LHCN-M2 (cell line): ENCODE measurements around the gene SORCS2. TPM values are rescaled to one million over a fixed set of nuclear protein-coding genes. Genes with fewer than 3 reads are reported as not detected.

Experiments used
- DNase-seq: peaks from one replicate; pipeline ENCODE4 v3.0.0-alpha.2; 2012; ENCODE audit warnings: low read depth
- total RNA-seq: library from RNA; depleted of rRNA; stranded (reverse); fragments of >200 nt; gene quantifications from 2 replicates; pipeline ENCODE4 v1.2.3, GENCODE V29; 2014

The SORCS2 gene
- total RNA-seq, 1 experiment from 2014 or later: 0.52 TPM

- DNase-seq: no peak
These were observed 307.3 kb downstream of the SORCS2 start for GRCh38 chr4:7499661-7500060.

GRCh38 chr4:7500404-7500803 lies 308.1 kb downstream of the SORCS2 start:
- DNase-seq: no peak

GRCh38 chr4:7501314-7501713 lies 309.0 kb downstream of the SORCS2 start:
- DNase-seq: no peak

- DNase-seq: no peak
These were observed 309.5 kb downstream of the SORCS2 start for GRCh38 chr4:7501873-7502272.

- no peak for DNase-seq
These were observed 311.4 kb downstream of the SORCS2 start for GRCh38 chr4:7503559-7504249.

GRCh38 chr4:7505116-7505900 lies 313.0 kb downstream of the SORCS2 start:
- DNase-seq: no peak

GRCh38 chr4:7506119-7506518 lies 313.8 kb downstream of the SORCS2 start:
- peak; percentile 6 for DNase-seq

- no peak for DNase-seq
These were observed 314.2 kb downstream of the SORCS2 start for GRCh38 chr4:7506572-7506971.

- DNase-seq: peak; percentile 19
These were observed 315.0 kb downstream of the SORCS2 start for GRCh38 chr4:7507381-7507780.

GRCh38 chr4:7510066-7510465 lies 317.7 kb downstream of the SORCS2 start:
- no peak for DNase-seq

GRCh38 chr4:7510538-7510937 lies 318.2 kb downstream of the SORCS2 start:
- no peak for DNase-seq

- DNase-seq: no peak
These were observed 319.2 kb downstream of the SORCS2 start for GRCh38 chr4:7511525-7511924.

GRCh38 chr4:7512428-7512827 lies 320.1 kb downstream of the SORCS2 start:
- no peak for DNase-seq

GRCh38 chr4:7512946-7513345 lies 320.6 kb downstream of the SORCS2 start:
- no peak for DNase-seq

- peak; percentile 41 for DNase-seq
These were observed 321.3 kb downstream of the SORCS2 start for GRCh38 chr4:7513671-7514070.

- DNase-seq: no peak
These were observed 321.9 kb downstream of the SORCS2 start for GRCh38 chr4:7514281-7514680.

GRCh38 chr4:7514789-7515188 lies 322.5 kb downstream of the SORCS2 start:
- no peak for DNase-seq

GRCh38 chr4:7515390-7515902 lies 323.1 kb downstream of the SORCS2 start:
- DNase-seq: no peak

- no peak for DNase-seq
These were observed 323.9 kb downstream of the SORCS2 start for GRCh38 chr4:7516096-7516772.

- DNase-seq: no peak
These were observed 324.4 kb downstream of the SORCS2 start for GRCh38 chr4:7516773-7517144.

- DNase-seq: peak; percentile 2
These were observed 326.7 kb downstream of the SORCS2 start for GRCh38 chr4:7518871-7519637.
